ENCODE data around the gene FIZ1. TPM values are rescaled to one million over a fixed set of nuclear protein-coding genes. Genes with fewer than 3 reads are reported as not detected.
A peak's percentile ranks its signal among the peaks of the same experiment; 100 is the strongest.

Gene FIZ1
- total RNA-seq, 2 donors from 2014 or later, result 14.5 to 17.0 TPM

- intact Hi-C loops (cut with DNase I), result no loop called here
- ATAC-seq (no peak), DNase-seq (no peak)
These were observed 18.1 kb upstream of the FIZ1 start for GRCh38 chr19:55617426-55617825.

GRCh38 chr19:55616395-55616875 is 17.1 kb upstream of the FIZ1 start:
- ATAC-seq, result no peak
- intact Hi-C loops (cut with DNase I), result no loop called here
- no peak for DNase-seq

GRCh38 chr19:55615543-55616394 is 16.5 kb upstream of the FIZ1 start:
- ATAC-seq, result no peak
- DNase-seq, result no peak
- intact Hi-C loops (cut with DNase I), result no loop called here

DNA sequence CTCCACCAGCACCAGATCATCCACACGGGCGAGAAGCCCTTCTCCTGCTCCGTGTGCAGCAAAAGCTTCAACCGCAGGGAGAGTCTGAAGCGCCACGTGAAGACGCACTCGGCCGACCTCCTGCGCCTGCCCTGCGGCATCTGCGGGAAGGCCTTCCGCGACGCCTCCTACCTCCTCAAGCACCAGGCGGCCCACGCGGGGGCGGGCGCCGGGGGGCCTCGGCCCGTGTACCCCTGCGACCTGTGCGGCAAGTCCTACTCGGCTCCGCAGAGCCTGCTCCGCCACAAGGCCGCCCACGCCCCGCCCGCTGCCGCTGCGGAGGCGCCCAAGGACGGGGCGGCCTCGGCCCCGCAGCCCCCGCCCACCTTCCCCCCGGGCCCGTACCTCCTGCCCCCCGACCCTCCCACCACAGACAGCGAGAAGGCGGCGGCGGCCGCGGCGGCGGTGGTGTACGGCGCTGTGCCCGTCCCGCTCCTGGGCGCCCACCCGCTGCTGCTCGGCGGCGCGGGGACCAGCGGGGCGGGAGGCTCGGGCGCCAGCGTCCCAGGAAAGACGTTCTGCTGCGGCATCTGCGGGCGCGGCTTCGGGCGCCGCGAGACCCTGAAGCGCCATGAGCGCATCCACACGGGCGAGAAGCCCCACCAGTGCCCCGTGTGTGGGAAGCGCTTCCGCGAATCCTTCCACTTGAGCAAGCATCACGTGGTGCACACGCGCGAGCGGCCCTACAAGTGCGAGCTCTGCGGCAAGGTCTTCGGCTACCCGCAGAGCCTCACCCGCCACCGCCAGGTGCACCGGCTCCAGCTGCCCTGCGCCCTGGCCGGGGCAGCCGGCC is 15.6 kb upstream of the FIZ1 start:
- DNase-seq (no peak), ATAC-seq (no peak)
- intact Hi-C loops (cut with DNase I), result no loop called here

- DNase-seq (no peak), ATAC-seq (no peak)
These were observed 14.8 kb upstream of the FIZ1 start for GRCh38 chr19:55613930-55614710.

GRCh38 chr19:55613396-55613795 is 14.1 kb upstream of the FIZ1 start:
- intact Hi-C loops (cut with DNase I), result no loop called here
- ATAC-seq (no peak), DNase-seq (no peak)

More at GRCh38 chr19:55613930-55614710, 14.8 kb upstream of the FIZ1 start:
- intact Hi-C loops (cut with DNase I), result no loop called here

GRCh38 chr19:55611983-55612645 is 12.8 kb upstream of the FIZ1 start:
- no peak for ATAC-seq

GRCh38 chr19:55611300-55611982 is 12.1 kb upstream of the FIZ1 start:
- intact Hi-C loops (cut with DNase I), result no loop called here
- DNase-seq (no peak), ATAC-seq (peak; percentile 63 to 76)

More at GRCh38 chr19:55611983-55612645, 12.8 kb upstream of the FIZ1 start:
- intact Hi-C loops (cut with DNase I), result no loop called here
- no peak for DNase-seq

- no peak for DNase-seq
- no peak for ATAC-seq
- intact Hi-C loops (cut with DNase I), result loop anchor here (5.0 to 10.0 kb wide), 2 partner anchors 92 to 95 kb away; no protein-coding TSS in a partner anchor
These were observed 10.0 kb upstream of the FIZ1 start for GRCh38 chr19:55609326-55609725.

DNA sequence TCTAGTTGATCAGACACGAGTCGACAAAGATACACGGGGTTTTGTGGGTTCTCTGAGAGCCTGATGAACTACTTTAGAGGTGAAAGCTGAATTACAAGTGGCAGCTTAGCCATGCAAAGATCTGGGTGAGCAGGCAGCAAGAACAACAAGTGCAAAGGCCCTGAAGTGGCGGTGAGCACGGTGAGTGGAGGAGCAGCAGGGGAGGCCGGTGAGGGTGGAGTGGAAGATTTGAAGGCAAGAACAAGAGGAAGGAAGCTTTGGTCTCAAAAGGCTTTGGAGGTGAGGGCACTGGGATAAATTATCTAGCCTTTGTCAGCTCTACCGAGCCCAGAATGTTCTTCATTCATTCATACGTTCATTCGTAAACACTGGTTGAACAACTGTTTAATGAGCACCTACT is 7.5 kb upstream of the FIZ1 start:
- intact Hi-C loops (cut with DNase I), result loop anchor here (5.0 to 10.0 kb wide), 2 partner anchors 90 to 92 kb away; no protein-coding TSS in a partner anchor
- DNase-seq (no peak), ATAC-seq (no peak)

GRCh38 chr19:55606471-55606787 is 7.1 kb upstream of the FIZ1 start:
- DNase-seq (no peak), ATAC-seq (no peak)
- intact Hi-C loops (cut with DNase I), result loop anchor here (5.0 to 10.0 kb wide), 2 partner anchors 89 to 92 kb away; no protein-coding TSS in a partner anchor

DNA sequence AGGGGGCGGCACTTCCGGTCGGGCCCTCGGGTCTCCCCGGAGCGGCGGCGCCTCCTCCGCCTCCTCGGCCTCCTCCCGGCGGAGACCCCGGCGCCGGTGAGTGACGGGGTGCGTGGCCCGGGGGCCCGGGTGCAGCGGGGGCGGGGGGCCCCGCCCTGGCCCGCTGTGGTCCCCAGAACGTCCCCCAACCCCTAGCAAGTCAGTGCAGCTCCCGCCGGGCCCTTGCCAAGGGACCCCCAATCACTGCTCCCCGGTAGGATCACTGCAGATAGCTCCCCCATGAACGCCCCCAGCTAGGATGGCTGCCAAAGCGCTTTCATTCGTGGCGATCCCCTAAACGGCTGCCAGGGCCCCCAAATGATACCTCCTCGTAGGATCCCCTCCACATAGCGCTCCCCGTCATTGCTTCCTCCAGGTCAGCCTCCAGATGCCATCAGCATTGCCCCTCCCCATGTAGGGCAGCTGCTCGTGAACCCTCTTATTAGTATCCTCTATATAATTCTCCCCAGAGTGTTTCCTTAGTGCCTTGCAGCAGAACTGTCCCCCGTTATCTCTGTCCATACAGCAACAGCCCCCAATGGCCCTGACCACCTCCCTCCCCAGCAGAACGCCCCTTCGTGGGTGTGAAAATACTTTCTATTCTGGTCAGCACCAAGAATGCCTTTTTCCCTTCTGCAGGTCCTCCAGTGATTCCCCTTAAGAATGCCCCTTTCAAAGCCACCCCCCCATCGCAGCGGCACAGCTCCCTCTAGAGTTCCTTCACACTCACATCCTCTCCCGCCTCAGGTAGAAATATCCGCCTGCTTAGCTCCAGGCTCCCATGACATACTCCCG is 6.5 kb upstream of the FIZ1 start, which contains the start of gene ZNF865:
Gene ZNF865, plus strand, starts transcription at position 11 of the 834 bp plus-strand sequence. CDS start 7,972 bp downstream, outside the sequence.
- peak; percentile 50 to 55 for ATAC-seq
- intact Hi-C loops (cut with DNase I), result loop anchor here (5.0 to 10.0 kb wide), 2 partner anchors 89 to 91 kb away; no protein-coding TSS in a partner anchor

DNA sequence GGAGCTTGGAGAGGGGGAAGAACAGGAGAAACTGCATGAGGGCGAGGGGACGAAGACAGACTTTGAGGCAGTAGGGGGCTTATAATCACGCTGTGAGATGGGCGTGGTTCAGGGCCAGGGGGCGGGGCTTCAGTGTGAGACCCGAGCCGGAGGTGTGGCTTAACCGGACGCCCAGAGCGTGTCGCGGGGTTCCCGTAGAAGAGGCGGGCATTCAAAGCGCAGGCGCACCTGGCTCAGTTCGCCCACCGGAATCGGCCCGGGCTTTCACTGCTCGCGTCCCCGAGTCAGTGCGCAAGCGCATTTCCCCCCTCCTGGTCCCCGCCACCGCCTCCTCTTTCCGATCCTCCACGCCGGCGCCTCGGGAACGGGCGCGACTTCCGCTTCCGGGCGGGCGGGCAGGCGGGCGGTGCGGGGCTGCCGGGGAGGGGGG is 5.9 kb upstream of the FIZ1 start:
- intact Hi-C loops (cut with DNase I), result loop anchor here (5.0 to 10.0 kb wide), 2 partner anchors 88 to 90 kb away; no protein-coding TSS in a partner anchor
- ATAC-seq (peak; percentile 86 to 87), DNase-seq (peak; percentile 99)

More for the DNA sequence above, 6.5 kb upstream of the FIZ1 start, which contains the start of gene ZNF865:
- DNase-seq, result peak; percentile 71

GRCh38 chr19:55603581-55604292 is 4.4 kb upstream of the FIZ1 start:
- intact Hi-C loops (cut with DNase I), result loop anchor here in 1 of 2 donors (10.0 kb wide), 1 partner anchor 89 kb away; no protein-coding TSS in a partner anchor
- ATAC-seq (no peak), DNase-seq (no peak)

DNA sequence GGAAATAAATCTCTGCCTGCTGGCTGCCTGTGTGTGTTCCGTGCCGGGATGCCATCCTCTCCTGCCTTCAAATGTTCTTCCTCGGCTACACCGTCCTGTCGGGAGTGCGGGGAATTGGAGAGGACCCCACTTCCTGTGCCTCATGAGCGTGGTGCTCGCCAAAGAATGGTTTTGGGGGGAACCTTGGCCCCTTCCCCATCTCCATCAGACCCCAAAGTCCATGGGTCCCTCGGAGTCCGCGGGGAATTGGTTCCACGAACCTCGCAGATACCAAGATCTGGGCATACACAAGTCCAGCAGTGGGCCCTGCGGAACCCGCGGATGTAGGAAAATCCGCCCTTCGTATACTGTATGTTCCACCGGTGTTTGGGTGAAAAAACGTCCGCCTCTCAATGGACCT is 3.8 kb upstream of the FIZ1 start:
- intact Hi-C loops (cut with DNase I), result loop anchor here in 1 of 2 donors (10.0 kb wide), 1 partner anchor 88 kb away; no protein-coding TSS in a partner anchor
- DNase-seq, result no peak
- ATAC-seq, result no peak

Data from left cardiac atrium (tissue), 4 donors.